ENCODE measurements around the gene EIF2B1.

Gene EIF2B1

DNA sequence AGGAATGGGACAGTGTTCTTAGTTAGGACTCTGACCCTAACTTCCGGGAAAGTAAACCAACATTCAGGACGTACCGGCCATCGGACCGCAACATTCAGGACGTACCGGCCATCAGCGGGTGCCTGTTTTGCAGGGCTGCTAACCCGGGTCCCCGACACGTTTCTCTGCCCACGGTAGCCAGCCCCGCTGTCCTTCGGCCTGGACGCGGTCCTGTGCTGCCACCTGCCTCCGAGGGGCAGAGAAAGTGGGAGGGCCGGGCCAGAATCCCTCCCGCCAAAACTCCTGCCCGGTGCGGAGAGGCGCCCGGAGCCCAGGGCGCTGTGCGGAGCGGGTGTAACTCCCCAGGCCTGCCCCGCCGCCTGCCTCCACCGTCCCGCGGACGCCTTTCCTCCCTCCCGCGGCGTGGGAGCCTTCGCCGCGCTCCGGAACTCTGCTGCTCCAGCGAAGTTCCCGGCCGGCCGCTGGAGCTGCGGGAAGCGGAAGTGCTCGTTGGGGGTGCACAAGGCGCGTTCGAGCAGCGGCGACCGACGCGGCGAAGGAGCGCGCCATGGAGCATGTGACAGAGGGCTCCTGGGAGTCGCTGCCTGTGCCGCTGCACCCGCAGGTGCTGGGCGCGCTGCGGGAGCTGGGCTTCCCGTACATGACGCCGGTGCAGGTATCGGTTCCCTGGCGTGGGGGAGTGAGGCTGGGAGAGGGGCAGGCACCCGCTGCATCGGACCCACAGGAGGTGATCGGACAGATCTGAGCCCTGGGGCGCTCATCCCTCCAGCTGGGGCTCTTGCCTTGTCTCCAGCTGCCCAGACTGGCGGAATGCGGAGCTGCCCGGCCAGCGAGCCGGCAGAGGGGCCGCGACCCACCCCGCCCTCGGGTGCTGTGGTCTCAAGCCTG lies 31.6 kb downstream of the EIF2B1 start, which contains the start of gene DDX55 (continued):
- TF ChIP-seq HIC1 (tag by site-specific recombination; IDR thresholded peaks at IDR 0.05) (peak; percentile 70; the same call in 1 of the 2 replicates), ZNF146 (tag by site-specific recombination; IDR thresholded peaks at IDR 0.05) (peak; percentile 86; the same call in 1 of the 2 replicates), INSM2 (tag by site-specific recombination; IDR thresholded peaks at IDR 0.05) (peak; percentile 95), ZNF2 (tag by site-specific recombination; IDR thresholded peaks at IDR 0.05) (peak; percentile 99), ZNF600 (tag by site-specific recombination; IDR thresholded peaks at IDR 0.05) (peak; percentile 99), ZNF510 (tag by site-specific recombination; IDR thresholded peaks at IDR 0.05; ENCODE audit: insufficient replicate concordance) (no peak), ZNF513 (tag by site-specific recombination; IDR thresholded peaks at IDR 0.05) (no peak), ZNF416 (tag by site-specific recombination; IDR thresholded peaks at IDR 0.05) (no peak), ZBTB48 (tag by site-specific recombination; IDR thresholded peaks at IDR 0.05) (peak; percentile 65; the same call in 1 of the 2 replicates), ZNF366 (tag by site-specific recombination; conservative IDR thresholded peaks at IDR 0.05) (peak; percentile 58; the same call in 1 of the 2 replicates), ZNF837 (tag by site-specific recombination; IDR thresholded peaks at IDR 0.05) (peak; percentile 76; the same call in 1 of the 2 replicates), RBAK (tag by site-specific recombination; IDR thresholded peaks at IDR 0.05) (no peak), ZBTB1 (tag by site-specific recombination; IDR thresholded peaks at IDR 0.05) (0 out of 2 replicates have a peak, but pooled peaks have one; percentile 65), ZNF558 (tag by site-specific recombination; IDR thresholded peaks at IDR 0.05) (no peak), ZNF398 (tag by site-specific recombination; IDR thresholded peaks at IDR 0.05) (peak; percentile 57; the same call in 1 of the 2 replicates), BCL11B (tag by site-specific recombination; IDR thresholded peaks at IDR 0.05; ENCODE audit: low read depth) (no peak), ZNF114 (tag by site-specific recombination; IDR thresholded peaks at IDR 0.05) (no peak)
- TF ChIP-seq, protein P1, sequence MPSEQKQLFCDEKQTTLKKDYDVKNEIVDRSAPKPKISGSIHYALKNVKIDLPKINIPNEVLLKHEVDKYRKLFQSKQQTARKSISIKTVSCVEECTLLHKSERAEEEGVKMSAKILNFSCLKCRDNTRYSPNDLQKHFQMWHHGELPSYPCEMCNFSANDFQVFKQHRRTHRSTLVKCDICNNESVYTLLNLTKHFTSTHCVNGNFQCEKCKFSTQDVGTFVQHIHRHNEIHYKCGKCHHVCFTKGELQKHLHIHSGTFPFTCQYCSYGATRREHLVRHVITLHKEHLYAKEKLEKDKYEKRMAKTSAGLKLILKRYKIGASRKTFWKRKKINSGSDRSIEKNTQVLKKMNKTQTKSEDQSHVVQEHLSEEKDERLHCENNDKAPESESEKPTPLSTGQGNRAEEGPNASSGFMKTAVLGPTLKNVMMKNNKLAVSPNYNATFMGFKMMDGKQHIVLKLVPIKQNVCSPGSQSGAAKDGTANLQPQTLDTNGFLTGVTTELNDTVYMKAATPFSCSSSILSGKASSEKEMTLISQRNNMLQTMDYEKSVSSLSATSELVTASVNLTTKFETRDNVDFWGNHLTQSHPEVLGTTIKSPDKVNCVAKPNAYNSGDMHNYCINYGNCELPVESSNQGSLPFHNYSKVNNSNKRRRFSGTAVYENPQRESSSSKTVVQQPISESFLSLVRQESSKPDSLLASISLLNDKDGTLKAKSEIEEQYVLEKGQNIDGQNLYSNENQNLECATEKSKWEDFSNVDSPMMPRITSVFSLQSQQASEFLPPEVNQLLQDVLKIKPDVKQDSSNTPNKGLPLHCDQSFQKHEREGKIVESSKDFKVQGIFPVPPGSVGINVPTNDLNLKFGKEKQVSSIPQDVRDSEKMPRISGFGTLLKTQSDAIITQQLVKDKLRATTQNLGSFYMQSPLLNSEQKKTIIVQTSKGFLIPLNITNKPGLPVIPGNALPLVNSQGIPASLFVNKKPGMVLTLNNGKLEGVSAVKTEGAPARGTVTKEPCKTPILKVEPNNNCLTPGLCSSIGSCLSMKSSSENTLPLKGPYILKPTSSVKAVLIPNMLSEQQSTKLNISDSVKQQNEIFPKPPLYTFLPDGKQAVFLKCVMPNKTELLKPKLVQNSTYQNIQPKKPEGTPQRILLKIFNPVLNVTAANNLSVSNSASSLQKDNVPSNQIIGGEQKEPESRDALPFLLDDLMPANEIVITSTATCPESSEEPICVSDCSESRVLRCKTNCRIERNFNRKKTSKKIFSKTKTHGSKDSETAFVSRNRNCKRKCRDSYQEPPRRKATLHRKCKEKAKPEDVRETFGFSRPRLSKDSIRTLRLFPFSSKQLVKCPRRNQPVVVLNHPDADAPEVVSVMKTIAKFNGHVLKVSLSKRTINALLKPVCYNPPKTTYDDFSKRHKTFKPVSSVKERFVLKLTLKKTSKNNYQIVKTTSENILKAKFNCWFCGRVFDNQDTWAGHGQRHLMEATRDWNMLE (tag by site-specific recombination; conservative IDR thresholded peaks at IDR 0.05; ENCODE audit: low read depth), result peak; percentile 76
- TF ChIP-seq, protein P2, sequence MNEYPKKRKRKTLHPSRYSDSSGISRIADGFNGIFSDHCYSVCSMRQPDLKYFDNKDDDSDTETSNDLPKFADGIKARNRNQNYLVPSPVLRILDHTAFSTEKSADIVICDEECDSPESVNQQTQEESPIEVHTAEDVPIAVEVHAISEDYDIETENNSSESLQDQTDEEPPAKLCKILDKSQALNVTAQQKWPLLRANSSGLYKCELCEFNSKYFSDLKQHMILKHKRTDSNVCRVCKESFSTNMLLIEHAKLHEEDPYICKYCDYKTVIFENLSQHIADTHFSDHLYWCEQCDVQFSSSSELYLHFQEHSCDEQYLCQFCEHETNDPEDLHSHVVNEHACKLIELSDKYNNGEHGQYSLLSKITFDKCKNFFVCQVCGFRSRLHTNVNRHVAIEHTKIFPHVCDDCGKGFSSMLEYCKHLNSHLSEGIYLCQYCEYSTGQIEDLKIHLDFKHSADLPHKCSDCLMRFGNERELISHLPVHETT (tag by site-specific recombination; IDR thresholded peaks at IDR 0.05), result peak; percentile 99
- TF ChIP-seq, protein P3, sequence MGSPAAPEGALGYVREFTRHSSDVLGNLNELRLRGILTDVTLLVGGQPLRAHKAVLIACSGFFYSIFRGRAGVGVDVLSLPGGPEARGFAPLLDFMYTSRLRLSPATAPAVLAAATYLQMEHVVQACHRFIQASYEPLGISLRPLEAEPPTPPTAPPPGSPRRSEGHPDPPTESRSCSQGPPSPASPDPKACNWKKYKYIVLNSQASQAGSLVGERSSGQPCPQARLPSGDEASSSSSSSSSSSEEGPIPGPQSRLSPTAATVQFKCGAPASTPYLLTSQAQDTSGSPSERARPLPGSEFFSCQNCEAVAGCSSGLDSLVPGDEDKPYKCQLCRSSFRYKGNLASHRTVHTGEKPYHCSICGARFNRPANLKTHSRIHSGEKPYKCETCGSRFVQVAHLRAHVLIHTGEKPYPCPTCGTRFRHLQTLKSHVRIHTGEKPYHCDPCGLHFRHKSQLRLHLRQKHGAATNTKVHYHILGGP (tag by site-specific recombination; IDR thresholded peaks at IDR 0.05), result no peak
- TF ChIP-seq, protein P4, sequence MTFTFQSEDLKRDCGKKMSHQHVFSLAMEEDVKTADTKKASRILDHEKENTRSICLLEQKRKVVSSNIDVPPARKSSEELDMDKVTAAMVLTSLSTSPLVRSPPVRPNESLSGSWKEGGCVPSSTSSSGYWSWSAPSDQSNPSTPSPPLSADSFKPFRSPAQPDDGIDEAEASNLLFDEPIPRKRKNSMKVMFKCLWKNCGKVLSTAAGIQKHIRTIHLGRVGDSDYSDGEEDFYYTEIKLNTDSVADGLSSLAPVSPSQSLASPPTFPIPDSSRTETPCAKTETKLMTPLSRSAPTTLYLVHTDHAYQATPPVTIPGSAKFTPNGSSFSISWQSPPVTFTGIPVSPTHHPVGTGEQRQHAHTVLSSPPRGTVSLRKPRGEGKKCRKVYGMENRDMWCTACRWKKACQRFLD (tag by site-specific recombination; IDR thresholded peaks at IDR 0.05), result no peak
